Measurements from ENCODE around the gene ASTE1. TPM values are rescaled to one million over a fixed set of nuclear protein-coding genes. Genes with fewer than 3 reads are reported as not detected.

Gene ASTE1
- total and polyA plus RNA-seq, 9 of the 15 experiments (the other 6 are each of a cell fraction or from before 2014, with no cell fraction given) = 3.5 to 12.1 (median 6.9) TPM

- TF ChIP-seq ETS1 (conservative IDR thresholded peaks at IDR 0.05; ENCODE audit: control insufficient read depth, low read depth, low read length) (no peak), KLF16 (IDR thresholded peaks at IDR 0.05) (no peak), ILK (tag; IDR thresholded peaks at IDR 0.05; ENCODE audit: borderline replicate concordance, low read depth) (no peak), JUNB (CRISPR knock-in tag; conservative IDR thresholded peaks at IDR 0.05) (no peak), HEY1 (CRISPR knock-in tag; IDR thresholded peaks at IDR 0.05; ENCODE audit: borderline replicate concordance) (no peak), ZFPM2 (CRISPR knock-in tag; IDR thresholded peaks at IDR 0.05) (no peak), THRAP3 (IDR thresholded peaks at IDR 0.05; ENCODE audit: borderline replicate concordance) (no peak), NBN (IDR thresholded peaks at IDR 0.05; ENCODE audit: low read depth) (no peak), ZHX1 (conservative IDR thresholded peaks at IDR 0.05; ENCODE audit: low read length) (no peak), TRIM24 (IDR thresholded peaks at IDR 0.05) (peak; percentile 44 to 51; a peak in 3 of 4 replicates), NCOA4 (IDR thresholded peaks at IDR 0.05; ENCODE audit: partially characterized antibody) (no peak), ZNF583 (CRISPR knock-in tag; IDR thresholded peaks at IDR 0.05) (peak; percentile 64; the same call in 1 of the 2 replicates), SMAD4 (CRISPR knock-in tag; conservative IDR thresholded peaks at IDR 0.05) (0 out of 2 replicates have a peak, but pooled peaks have one; percentile 38), RCOR1 (IDR thresholded peaks at IDR 0.05; ENCODE audit: borderline replicate concordance in 1 of 2, low read depth in 2 of 2, low read length in 2 of 2) (peak in 1 of 2 experiments; percentile 66; a peak in 1 of 4 replicates), GTF2A2 (tag; IDR thresholded peaks at IDR 0.05) (no peak), MLLT1 (IDR thresholded peaks at IDR 0.05) (no peak), ZNF274 (IDR thresholded peaks at IDR 0.05; ENCODE audit: borderline replicate concordance, low read depth, low read length) (no peak), ATF3 (IDR thresholded peaks at IDR 0.05) (peak; percentile 76), ATF3 (CRISPR knock-in tag; conservative IDR thresholded peaks at IDR 0.05) (no peak), FOSL1 (tag; conservative IDR thresholded peaks at IDR 0.05) (peak; percentile 94), CBFA2T3 (IDR thresholded peaks at IDR 0.05) (peak; percentile 81), SP1 (CRISPR knock-in tag; IDR thresholded peaks at IDR 0.05) (no peak), SMARCA4 (IDR thresholded peaks at IDR 0.05) (peak; percentile 71; the same call in 1 of the 2 replicates), MTA1 (IDR thresholded peaks at IDR 0.05; ENCODE audit: borderline replicate concordance) (no peak)
Observed at GRCh38 chr3:131072099-131072559, 45.5 kb upstream of the ASTE1 start (continued).

Measured in K562 (cell line).